NCI-H146 treated with DMSO at 0.1 percent for 48 hours (cell line): ENCODE measurements around the gene PIEZO2.
"Not testable (repeated sequence)": the region's sequence is repeated elsewhere in the genome, so short reads cannot be mapped to it uniquely, and the experiment has no call there.

Experiments used
- DNase-seq: peaks from one replicate; lab custom pipeline; 2025; ENCODE audit not compliant: unreplicated experiment; lab: John Stamatoyannopoulos, UW

PIEZO2 gene

DNA sequence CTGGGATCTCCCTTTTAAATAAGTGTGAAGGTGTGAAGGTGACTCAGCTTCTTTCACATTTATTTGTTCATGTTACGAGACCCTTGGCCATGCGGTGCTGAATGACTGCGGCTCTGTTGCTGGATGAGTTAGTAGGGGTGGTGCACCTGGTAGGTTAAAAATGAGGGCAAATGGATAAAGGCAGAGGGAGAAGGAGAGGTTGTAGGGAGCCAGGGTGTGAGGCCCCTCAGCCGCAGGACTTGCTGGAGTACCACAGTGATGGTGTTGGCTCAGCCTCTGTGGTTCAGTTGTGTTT is 459.4 kb downstream of the PIEZO2 start:
- DNase-seq, result no peak

DNA sequence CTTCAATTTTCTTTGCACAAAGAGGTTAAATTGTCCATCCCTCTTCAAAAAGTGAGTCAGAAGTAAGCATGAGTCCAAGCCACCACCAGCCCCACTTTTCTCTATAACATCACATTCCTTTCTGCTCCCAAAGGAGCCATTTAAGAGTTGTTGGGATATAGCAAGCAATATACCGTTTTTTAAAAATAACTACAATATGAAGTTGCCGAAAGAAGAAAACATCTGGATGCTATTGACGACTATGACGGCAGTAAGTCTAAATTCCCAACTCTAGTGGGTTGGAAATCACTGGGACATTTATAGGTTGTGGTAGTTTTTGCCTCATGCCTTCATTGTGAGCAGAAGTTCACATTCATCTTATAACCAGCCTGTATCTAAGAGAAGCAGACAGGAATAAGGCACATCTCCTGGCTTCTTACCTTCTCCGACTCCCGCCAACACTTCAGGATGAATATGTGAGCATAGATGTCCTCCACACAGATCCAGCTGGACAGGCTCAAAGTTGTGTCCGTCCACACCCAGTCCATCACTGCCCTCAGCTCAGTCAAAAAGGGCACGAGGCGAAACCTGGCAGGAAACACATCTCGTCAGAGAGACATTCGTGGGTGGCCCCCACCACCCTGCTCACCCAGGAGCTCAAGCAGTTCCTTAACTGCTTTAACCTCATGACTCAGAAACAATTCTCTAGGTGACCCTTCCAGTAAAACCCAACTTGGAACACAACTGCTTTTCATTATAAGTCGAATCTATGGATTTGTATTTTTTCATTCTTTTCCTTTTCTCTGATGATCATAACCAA is 459.9 kb downstream of the PIEZO2 start:
- no peak for DNase-seq

DNA sequence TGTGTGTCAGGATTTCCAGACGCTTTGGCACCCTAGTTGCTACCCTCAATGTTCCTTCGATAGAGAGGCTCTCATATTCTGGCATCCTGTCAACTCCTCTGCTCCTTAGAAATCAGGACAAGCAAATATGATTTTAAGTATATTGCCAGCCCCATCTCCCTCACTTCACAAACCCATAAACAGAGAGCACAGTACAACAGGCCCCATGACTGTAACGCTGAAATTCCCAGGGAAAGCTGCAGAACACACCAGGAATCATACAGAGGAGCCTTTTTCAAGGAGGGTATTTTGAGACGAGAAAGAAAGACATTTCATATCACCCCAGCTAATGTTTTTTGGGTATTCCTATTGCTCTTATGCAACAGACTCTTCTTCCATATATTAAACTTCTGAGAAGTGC is 460.6 kb downstream of the PIEZO2 start:
- DNase-seq, result no peak

DNA sequence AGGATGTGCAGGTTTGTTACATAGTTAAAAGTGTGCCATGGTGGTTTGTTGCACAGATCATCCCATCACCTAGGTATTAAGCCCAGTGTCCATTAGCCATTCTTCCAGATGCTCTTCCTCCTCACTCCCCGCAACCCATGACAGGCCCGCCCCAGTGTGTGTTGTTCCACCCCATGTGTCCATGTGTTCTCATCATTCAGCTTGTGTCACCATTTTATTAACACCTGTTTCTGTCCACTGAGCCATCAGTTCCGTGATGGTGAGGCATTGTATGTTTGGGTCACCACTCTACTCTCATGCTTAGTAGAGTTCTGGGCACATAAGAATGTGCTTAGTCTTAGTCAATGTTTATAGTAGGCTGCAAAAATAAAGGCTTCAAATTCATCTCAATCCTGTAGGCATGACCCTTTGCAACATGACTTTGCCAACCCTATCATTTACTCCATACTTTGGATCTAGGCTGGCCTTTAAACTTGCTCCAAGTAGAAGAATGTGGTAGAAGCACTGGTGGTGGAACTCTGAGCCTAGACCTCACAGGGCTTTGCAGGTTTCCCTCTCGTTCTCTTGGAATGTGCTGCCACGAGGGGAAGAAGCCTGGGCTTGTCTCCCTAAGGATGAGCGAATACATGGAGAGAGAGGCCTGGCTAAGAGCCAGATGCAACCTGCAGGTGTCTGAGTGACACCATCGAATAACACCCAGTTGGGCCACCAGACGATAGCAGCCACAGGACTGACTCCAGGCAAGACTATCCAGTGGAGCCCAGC is 462.0 kb downstream of the PIEZO2 start:
- DNase-seq, result no peak

DNA sequence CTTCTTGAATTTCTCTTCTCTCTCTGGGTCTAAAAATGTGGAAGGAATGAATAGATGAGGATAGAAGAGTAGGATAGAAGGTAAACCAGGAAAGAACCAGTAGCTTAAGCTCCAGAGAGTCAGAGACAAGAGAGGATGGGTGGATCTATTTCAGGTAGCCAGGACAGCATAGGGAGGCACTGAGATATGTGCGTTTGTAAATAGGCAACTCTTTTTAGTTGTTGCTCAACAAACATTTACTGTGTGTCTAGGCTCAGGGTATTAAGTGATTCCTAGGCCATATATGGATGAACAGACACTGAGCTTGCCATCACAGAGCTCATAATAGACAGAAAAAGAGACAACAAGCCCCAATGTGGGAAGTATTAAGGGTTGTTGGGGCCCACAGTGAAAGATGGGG is 463.1 kb downstream of the PIEZO2 start:
- no peak for DNase-seq

DNA sequence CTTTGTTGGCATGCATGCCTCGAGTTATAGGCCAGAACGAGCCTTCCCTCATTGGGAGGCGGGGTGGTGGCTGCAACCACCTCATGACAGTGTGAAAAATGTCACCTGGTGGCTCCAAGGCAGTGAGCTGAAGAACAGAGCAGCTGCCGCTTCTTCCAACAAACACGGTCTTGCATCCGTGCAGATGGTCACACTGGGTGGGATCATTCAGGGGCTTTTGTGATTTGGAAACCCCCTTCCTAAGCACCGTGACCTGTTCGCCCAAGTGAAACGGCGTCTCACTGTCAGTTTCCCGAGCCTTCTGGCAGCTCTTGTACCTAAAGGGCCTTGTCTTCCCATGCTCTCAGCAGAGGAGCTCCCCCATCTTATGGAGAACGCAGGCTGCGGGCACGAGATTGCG is 463.9 kb downstream of the PIEZO2 start:
- no peak for DNase-seq

DNA sequence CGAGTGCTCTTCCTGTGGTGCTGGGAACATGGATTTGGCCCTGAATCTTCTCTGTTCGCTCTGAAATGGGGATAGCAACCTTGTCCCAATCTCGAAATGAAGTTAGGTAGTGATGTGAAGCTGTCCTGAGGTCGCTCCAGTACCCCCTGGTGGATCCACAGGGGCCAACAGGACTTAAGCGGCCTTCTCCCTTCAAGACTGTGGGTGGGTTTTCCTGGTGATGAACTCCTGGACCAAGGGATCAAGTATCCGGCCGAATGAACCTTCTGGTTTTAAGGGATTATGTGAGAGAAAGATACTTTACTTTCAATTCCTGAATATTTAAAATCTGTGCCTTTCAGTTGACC is 467.0 kb downstream of the PIEZO2 start:
- DNase-seq, result no peak

DNA sequence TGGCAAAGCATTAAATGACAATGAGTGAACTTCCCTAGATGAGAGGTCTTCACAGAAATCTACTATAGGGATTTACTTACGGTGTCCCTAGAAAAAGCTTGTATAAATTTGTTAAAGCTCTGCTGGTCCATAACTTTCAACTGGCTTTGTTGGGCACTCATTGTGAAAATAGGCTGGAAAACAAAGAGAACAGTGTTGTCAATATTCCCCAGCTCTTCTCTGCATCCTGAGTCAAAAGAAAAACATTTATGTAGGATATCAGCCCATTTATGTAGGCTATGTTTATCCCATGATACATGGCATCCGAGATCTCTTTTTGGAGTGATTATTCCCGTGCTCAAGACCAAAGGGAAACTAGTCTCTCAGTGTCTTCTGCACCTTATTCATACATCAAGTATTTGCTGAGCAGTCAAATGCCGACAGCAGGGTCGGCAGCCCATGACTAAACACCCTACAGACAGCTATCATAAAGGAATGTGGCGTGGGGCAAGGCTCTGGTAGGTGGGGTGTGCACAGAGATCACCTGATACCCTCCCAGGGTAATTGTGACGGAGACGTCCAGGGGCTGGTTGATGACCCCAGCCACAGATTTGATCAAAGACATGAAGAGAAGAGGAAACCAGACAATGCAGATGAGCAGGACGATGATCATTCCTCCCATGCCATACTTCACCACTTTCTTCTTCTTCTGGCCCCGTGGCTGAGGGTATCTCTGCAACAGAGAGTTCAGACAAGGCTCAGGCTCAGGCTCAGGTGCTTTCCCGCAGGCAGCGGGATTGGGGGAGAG is 467.6 kb downstream of the PIEZO2 start:
- DNase-seq, result no peak

DNA sequence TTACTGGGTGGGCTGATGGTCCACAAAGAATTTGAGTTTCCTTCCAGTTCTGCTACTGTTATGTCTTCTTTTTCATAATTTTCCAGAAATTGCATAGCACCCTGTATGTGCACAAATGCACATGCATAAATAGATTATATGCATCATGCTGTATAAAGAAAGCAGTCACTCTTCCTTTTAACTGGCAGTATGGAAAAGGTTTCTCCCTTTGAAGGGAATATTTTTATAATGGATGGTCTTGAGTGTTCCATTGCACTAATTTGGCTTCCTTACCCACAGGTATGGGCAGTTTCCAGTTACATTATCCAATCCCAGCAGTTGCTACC is 469.1 kb downstream of the PIEZO2 start:
- no peak for DNase-seq

DNA sequence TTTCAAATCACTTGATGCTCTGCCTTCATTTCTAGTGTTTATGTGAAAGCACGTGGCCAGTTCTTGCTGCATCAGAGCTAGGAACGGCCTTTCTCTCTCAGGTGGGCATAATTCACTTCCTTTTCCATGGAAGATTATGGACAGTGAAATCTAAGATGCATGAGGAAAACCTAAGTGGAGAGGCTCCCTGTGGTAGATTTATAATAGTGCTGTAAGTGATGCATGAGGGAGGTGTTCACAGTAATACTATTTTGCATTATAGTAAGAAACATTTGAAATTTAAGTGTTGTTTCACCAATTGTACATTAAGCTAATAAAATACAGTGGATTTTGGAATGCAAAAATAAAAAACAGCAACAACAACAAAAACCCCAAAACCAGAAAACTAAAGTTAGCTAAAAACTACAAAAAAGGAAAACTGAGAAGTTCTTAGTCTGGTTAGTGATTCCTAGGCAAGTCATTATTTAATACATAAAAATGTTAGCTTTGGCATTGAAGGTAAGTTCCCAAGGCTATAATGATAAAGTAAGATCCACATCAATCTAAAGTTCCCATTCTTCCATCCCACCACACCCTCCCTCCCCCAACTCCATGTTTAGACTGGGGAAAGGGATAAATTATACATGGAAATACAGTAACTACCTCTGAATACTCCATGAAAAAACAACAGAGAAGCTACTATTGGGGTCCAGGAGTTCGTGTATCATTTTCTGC is 469.7 kb downstream of the PIEZO2 start:
- DNase-seq, result no peak

DNA sequence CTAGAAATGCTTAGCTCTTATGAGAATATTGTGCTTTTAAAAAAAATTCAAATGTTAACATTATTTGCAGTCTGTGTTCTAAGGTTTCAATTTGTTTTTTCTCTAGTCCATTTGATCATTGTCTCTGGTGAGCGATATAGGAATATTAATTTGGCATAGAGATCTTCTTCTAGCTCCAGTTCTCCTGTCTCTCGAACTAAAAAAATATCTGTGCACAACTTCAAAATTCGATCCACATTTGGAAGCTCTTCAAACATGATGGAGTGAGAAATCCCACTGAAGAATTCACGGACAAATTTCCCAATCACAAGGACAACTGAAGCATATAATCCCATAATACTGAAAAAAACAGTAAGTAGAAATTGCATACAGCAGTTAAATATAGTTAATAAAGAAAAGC is 477.9 kb downstream of the PIEZO2 start:
- DNase-seq, result no peak

DNA sequence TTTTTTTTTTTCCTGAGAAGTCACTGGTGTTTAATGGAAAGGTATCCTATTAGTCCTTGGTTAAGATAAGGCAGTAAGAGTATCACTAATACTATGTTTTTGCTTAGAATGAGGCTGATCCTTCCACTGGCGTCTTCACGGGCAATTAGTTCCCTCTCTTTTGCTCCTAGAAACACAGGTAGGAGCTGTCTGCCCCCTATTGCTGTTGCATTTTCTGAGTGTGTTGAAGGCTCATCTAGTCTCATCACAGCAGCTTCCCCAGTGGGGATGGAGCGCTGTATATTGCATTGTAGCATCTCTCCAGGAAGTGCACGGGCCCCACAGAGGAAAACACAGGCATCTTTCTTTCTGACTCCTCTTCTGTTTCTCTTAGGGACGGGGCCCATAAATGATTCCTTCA is 478.5 kb downstream of the PIEZO2 start:
- peak; percentile 67 for DNase-seq

DNA sequence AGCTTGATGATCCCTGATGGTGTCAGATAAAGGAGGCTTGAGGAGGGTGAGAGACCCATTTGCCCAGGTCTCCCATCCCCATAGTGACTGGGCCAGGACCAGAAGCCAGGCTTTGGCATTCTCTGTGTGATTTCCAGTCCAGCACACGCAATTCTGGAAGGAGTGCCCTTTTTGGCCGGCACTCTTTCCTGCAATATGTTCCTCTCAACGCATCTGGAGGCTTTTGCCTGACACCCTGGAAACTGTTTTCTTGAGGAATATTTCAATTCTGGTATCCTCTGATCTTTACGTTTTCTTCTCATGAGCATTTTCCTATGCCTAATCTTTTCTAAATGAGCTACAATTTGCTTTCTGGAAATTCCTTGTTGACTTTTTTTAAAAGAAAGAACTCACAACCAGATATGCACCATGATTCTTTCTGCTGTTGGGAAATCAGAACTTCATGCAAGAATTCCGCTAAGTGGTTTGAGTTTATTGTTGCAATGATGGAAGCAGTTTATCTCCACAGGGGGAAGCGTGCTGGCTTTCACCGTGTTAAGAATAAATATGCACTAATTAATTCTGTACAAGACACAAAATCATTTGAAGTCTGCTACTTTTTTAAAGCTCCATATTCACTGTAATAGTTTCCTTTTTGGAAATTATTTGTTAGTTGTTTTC is 479.8 kb downstream of the PIEZO2 start:
- DNase-seq, result peak; percentile 30

DNA sequence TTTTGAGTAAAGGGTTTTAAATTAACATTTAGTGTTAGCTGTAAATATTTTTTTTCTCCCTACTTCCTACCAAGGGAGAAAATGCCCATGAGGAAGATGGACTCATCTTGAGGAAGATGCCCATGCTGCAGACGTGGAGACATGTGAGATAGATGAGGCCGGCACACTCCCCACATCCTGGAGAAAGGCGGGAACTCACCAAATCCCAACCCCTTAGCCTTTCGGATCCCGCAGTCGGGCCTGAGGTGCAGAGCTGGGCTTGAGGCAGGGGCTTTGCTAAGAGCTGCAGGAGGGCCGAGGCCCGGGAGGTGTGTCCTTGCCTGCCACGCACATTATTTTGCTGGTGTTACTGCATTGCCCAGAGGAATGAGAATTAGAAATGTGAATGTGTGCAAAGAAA is 485.6 kb downstream of the PIEZO2 start:
- no peak for DNase-seq

DNA sequence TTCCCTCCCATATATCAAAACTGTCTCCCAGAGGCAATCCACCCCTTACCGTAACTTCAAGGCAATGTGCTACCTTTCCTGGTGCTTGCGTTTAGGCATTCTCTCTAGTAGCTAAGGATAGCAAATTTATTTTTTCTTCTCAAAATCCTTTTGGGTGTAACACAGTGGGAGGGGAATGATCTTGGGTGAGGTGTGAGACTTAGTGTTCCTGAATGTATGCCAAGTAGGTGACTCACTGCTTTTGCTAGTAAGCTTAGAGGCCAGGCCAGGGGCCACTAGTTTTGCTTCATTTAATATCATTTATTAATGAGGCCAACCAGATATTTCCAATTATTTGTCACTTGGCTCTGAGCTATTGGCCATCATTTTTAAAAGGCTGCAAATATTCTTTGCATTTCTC is 488.1 kb downstream of the PIEZO2 start:
- DNase-seq, result no peak

DNA sequence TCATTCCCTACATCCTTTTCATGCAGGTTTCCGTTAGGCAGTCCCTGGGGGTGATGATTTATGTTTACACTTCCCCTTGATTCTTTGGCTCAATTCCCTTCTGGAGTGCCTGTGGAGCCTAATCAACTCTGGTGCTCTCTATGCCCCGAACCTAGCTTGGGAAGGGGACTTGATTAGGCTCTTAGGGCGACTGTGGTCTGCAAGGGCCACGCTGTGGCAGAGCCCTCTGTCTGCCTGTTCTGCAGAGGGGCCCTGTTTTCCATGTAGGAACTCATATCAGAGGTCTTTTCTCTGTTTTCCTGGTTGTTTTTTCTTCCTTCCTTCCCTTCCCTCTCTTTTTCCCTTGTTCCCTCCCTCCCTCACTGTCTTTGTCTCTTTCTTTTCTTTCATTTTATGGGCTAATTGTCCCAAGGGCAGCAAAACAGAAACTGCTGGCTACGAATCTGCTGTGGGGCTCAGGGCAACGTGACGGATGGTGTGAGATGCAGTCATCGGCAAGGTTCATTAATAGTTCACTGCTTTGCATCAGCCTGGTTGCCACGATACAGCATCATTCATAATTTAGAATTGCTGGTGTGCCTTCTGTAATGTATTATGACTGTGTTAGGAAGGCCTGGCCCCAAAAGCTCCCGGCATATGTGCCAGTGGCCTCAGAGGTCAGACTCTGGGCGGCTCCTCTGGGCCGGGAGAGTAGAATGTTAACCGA is 489.0 kb downstream of the PIEZO2 start:
- peak; percentile 87 for DNase-seq

DNA sequence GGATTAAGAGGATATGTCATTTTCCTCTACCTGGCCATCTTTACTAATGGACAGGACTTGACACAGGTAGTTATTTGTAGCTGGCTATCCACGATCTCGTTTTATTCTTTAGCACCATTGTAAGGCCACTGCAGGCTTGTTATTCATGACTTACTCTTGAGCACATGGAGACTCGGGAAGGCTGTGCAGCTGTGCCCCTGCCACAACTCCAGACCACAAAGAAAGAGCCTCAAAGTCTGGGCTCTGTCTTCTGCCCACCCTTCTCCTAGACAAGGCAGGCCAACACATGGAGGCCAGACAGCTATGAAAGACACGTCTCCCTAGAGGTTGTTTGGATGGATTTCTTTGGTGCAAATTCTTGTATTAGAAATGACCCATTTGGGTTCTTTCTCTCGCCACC is 489.8 kb downstream of the PIEZO2 start:
- DNase-seq, result no peak

DNA sequence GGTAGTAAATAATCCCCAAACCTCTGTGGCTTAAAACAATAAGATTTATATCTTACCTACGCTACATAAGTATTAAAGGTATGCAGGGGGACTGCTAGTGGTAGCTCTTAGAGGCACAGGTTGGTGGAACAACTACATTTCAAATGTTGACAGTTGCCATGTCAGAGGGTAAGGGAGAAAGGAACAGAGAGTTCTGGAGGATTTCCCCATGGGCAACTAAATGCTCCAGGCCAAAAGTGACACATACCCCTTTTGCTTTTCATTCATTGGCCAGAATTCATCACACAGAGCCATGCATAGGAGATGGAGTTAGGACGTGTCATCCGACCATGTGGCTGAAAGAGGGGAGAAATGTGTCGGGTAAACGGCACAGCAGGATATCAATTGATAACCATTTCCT is 490.4 kb downstream of the PIEZO2 start:
- DNase-seq, result peak; percentile 100

DNA sequence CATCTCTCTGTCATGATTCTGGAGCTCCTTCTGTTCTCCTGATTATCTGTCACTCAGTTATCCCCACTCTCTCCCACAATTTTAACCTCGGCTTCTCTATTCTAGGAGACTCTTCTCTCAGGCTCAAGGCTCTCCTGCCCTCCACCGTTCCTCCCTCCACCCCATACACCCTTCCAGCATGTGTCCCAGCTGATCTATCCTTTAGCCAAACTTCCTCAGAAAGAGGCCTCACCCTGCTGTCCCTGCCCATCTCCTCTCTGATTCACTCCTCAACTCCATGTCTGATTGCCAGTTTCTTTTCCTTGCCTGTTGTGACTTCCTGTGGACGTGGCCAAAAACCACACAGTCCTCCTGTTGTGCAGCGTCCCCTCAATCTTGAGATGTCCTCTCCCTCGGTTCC is 505.4 kb downstream of the PIEZO2 start:
- not testable (repeated sequence) for DNase-seq

DNA sequence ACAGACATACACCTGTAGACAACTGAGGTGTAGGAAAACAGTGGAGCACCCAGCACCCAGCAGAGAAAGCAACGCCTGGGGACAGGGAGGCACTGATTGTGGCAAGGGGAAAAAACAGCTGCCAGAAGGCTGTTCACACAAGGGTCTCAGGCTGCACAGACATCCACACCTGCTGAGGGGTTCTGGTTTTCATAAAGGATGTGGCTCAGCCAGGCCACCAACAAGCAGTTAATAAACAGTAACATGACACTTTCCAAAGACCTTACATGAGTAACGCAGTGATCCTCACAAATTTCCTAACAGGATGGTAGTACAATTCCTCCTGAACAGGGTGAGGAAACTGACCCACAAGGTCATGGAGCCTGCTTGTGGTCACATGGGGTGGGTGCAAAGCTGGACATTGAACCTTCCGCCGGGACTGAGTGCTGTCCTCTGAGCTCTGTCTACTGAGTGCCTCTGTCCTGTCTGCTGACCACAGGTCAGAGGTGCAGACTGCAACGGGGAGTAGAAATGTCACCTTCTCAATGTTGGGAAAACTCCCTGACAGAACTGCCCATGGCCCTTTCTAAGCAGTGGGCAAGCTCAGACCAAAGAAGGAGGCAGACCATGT is 506.3 kb downstream of the PIEZO2 start:
- DNase-seq, result not testable (repeated sequence)
